Stimulated activated CD4-positive, alpha-beta T cell treated with anti-CD3 and anti-CD28 coated beads, Interleukin-4, amount 100 ng/mL, for 1 hour (primary cell): ENCODE data around the gene ZBTB21.
"Not testable (repeated sequence)": the region's sequence is repeated elsewhere in the genome, so short reads cannot be mapped to it uniquely, and the experiment has no call there.

Experiments used
- DNase-seq: peaks from one replicate; pipeline ENCODE4 v3.0.0-alpha.2; 2020

Gene ZBTB21

DNA sequence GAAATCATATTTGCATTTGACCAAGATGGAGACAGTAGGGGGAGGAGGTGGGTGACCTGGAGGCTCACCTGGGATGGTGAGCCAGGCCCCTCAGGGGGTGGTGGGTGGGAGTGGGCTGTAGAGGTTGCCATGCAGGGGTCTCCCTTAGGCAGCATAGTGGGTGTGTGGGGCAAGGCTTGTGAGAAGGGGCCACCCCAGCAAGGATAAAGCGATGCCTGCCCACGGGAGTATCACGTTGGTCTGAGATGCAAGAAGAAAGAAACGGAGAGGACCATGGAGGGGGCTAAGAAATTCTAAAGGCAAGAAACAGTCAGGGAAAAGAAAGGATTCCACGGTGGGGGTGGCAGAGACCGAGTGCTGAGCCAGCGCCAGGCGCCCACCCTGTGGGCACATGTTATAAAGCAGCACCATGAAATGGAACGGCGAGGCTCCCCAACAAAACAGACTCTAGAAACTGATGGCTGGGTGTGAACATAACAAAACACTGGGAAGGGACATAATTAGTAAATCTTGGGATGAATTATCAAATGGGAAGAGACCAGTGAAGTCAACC, 44.6 kb downstream of the ZBTB21 start:
- DNase-seq: no peak

DNA sequence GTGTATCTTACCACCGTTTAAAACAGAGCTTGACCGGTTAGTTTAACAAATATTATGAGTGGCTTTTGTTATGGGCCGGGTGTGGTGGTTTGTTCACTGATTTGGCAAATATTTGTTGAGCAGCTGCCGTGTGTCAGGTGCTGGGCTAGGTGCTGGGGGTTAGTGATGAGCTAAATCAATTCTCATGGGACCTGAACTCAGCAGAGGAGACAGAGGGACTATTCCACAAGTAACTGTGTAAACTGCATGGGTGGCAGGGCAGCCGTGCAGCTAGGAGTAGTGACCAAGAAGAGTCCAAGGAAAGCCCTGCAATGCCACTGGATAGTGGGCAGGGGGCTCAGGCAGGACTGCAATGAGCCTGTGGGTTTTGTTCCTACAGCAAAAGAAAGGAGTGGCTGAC, 45.1 kb downstream of the ZBTB21 start:
- no peak for DNase-seq

- DNase-seq: no peak
Measured at GRCh38 chr21:41964171-41964570, 46.0 kb downstream of the ZBTB21 start.

DNA sequence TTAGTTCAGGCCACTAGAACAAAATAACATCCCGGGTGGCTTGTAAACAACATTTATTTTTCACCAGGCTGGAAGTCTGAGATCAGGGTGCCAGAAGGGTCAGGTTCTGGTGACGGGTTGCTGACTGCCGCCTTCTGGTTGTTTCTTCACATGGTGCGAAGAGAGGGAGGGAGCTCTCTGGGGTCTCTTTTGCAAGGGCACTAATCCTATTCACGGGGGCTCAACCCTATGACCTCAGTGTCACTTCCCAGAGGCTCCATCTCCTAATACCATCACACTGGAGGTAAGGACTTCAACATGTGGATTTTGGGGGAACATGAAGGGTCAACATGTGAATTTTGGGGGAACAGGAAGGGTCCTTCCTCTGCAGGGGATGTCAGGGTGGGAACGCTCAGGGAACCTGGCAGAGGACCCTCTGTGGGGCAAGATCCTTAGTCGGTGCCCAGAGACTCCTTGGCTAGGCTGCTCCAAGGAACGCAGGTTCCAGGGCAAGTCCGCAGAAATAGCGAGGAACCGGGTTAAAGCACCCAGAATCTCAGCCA, 47.7 kb downstream of the ZBTB21 start:
- no peak for DNase-seq

- no peak for DNase-seq
Measured at GRCh38 chr21:41961753-41962152, 48.4 kb downstream of the ZBTB21 start.

DNA sequence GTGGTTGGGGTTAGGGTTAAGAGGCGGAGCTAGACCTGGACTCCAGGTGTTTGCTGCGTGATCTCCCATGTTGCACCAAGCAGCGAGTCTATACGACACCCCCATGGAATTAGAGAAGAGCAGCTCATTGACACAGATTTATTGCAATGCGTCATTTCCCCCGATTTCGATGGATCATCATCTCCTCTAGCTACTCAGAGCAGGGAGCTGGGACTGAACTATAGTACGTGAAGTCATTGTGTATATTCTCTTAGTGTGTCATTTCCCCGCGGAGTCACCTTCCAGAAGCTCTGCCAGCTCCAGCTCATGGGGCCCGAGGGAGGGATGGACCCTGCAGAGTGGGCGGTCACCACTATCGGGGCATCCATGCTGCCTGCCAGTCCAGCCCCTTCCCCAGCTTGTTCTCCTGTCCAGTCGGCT, 48.9 kb downstream of the ZBTB21 start:
- no peak for DNase-seq

DNA sequence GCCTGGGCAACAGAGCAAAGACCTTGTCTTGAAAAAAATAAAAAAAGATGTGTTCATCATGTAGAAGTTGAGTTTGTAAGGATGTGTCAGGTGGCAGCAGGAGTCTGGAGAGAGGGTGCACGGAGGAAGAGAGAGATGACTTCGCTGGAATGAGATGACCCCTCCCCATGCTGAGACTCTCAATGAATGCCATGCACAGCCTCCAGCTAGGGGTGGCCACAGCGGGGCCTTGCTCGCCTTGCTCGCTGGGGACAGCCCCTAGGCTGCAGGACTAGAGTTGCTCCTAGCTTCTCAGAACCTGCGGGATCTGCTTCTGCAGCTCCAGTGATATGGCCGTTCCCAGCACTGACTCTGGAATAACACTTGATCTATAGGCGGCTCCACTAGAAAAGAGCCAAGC, 49.8 kb downstream of the ZBTB21 start:
- DNase-seq: no peak

DNA sequence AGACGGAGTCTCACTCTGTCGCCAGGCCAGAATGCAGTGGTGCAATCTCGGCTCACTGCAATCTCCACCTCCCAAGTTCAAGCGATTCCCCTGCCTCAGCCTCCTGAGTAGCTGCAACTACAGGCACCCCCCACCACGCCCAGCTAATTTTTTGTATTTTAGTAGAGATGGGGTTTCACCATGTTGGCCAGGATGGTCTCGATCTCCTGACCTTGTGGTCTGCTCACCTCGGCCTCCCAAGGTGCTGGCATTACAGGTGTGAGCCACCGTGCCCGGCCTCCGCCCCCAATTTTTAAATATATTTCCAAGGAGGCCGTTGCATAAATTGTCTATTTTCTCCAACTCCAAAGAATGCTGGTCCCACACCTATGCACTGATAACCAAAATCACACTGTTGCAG, 50.5 kb downstream of the ZBTB21 start:
- DNase-seq: not testable (repeated sequence)

- no peak for DNase-seq
Measured at GRCh38 chr21:41958886-41959563, 51.1 kb downstream of the ZBTB21 start.

- DNase-seq: no peak
Measured at GRCh38 chr21:41957991-41958766, 52.0 kb downstream of the ZBTB21 start.

DNA sequence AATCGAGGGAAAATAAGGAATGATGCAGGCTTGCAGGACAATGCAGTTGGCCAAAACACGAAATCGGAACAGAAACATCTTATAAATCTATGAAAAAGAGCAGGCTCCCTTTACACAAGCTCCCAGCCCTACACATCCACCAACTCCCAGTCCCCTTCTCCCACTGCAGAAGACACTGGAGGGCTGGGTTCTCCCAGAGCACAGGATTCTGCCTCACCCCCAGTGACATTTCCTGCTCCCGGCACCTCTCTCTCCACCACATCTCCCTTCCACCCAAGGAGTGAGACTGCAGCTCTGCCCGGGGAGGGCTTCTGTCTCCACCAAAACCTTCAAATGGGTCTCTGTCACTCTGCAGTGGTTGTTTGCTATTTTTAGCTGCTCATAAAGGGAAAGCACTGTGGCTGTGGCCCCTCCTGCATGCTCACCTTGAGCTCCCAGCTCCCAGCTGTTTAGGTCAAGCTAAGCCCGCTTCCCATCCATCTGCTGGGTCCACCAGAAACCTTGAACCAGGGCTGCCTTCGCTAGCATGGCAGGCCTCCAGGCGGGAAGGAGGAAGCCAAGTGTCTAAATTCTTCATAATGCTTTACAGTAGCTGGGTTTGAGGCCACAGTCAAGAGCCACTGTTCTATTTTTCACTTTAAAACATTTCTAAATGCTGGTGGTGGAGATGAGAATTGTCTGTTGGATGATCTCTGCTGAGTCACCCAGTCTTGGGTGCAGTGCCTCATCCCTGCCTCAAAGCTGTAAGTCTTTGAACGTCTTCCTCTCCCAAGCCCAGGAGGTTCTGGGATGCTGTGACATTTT, 53.0 kb downstream of the ZBTB21 start:
- DNase-seq: no peak

DNA sequence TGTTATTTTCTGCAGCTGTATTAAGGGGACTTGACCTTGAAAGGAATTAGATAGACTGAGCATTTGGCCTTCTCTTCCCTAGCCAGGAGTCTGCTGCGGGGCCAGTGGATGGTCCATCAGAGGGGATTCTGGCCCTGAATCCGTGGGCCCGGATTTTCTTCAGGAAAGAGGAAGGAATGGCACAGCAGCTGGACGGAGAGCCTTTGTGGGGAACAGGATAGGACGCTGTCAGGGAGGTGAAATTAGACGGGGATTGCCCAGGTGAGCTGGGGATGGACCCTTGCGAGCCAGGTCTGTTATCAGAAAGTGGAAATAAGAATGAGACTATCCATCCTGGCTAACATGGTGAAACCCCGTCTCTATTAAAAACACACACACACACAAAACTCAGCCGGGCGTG, 54.6 kb downstream of the ZBTB21 start:
- DNase-seq: no peak

- no peak for DNase-seq
Measured at GRCh38 chr21:41954654-41955499, 55.3 kb downstream of the ZBTB21 start.

- peak; percentile 48 for DNase-seq
Measured at GRCh38 chr21:41953831-41954653, 56.1 kb downstream of the ZBTB21 start, which contains the start of gene C2CD2. C2CD2 (minus strand) TSS chr21:41954018; CDS start chr21:41953648, 370 bp downstream.

- peak; percentile 12 for DNase-seq
Measured at GRCh38 chr21:41953249-41953830, 56.8 kb downstream of the ZBTB21 start.

- no peak for DNase-seq
Measured at GRCh38 chr21:41952568-41953248, 57.5 kb downstream of the ZBTB21 start.

DNA sequence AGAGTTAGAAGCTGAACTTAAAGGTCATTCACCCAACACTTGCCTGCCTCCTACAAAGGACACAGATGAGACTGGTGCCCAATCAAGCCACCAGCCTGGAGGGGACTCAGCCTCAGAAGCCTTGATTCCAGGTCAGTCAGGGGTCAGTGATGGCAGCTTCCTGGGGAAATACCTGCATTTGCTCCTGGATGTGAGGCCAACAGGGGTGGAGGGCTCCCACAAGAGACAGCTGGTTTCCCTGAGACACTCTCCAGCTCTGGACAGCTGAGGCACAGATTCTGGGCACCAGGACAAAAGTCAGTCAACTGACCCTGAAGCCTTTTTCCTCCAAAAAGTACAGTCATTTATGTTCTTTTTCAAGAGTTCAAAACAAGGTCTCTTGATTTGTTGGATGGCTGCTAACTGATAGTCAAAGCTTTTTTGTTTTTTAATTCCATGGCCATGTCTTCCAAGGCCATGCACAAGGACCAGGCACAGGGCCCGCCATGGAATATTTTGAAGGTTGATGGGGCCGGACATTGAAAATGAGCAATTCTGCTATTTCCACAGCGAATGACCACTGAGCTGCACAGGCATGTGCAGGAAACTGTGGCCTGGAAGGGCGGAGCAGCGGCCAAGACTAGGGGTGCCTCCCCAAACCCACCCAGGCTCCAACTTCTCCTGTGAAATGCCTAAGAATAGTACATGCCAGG, 58.1 kb downstream of the ZBTB21 start:
- no peak for DNase-seq

- DNase-seq: no peak
Measured at GRCh38 chr21:41950941-41951351, 59.2 kb downstream of the ZBTB21 start.

- DNase-seq: not testable (repeated sequence)
Measured at GRCh38 chr21:41949631-41950030, 60.5 kb downstream of the ZBTB21 start.
